ENCODE measurements around the gene CNP. TPM values are rescaled to one million over a fixed set of nuclear protein-coding genes. Genes with fewer than 3 reads are reported as not detected.
"Not testable (repeated sequence)": the region's sequence is repeated elsewhere in the genome, so short reads cannot be mapped to it uniquely, and the experiment has no call there.

CNP gene
- total RNA-seq, result 84.0 TPM
- long read RNA-seq, full-length matches to known transcripts, result 368 of 414 reads
- long read RNA-seq, partial matches to known transcripts, result 15 of 414 reads
- long read RNA-seq, other reads (novel, unspliced or antisense), result 31 of 414 reads

DNA sequence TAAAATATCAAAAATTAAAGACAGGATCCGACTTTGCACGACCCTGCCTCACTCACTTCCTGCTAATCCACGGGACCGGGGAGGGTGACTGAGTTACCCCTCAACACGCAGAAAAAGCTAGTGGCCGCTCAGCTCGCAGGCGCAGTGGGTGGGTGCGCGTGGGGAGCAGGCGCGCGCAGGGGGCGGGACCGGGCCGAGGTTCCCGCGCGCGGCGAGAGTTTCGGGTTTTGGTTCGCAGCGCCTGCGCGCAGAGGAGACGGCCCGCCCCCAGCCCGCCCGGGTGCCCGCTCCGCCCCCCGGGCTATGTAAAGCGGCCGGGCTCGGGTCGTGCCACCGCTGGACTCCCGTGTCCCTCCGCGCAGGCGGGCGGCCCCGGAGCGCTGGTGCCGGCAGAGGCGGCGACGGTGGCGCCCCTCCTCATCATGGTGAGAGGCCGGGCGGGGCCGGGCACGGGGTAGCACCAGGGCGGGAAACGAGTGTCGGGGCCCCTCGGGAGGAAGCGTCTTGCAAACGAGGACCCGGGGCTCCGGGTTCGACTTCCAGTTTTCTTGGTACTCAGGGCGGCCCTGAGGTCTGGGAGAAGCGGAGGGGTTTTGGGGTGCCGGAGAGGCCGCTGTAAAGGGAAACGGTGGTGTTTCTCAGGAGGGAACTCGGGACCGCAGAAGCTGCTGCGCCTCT lies at the start of gene CNP:
Gene CNP (plus strand): TSS at position 333 of the 678 bp plus-strand sequence. CDS start 90 bp downstream, at position 423.
- DNase-seq (ENCODE audit: low spot score), result peak; percentile 98

DNA sequence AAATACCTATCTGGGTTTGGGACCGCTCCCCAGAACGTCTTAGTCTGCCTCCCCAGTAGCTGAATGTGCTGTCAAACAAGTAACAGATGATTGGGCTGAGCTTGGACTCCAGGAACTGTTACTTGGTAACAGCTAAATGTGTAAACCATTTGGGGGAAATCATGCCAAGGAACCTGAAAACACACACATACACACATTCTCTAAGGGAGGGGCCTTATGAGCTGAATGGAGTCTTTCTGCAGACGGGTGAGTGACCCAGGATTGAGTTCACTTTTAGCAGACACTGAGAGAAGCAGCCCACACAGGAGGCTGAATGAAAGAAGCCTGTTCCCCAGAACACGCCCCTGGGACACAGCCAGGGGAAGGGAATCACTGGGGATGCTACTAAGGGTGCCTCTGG lies 49.4 kb upstream of the CNP start:
- no peak for DNase-seq (ENCODE audit: low spot score)

DNA sequence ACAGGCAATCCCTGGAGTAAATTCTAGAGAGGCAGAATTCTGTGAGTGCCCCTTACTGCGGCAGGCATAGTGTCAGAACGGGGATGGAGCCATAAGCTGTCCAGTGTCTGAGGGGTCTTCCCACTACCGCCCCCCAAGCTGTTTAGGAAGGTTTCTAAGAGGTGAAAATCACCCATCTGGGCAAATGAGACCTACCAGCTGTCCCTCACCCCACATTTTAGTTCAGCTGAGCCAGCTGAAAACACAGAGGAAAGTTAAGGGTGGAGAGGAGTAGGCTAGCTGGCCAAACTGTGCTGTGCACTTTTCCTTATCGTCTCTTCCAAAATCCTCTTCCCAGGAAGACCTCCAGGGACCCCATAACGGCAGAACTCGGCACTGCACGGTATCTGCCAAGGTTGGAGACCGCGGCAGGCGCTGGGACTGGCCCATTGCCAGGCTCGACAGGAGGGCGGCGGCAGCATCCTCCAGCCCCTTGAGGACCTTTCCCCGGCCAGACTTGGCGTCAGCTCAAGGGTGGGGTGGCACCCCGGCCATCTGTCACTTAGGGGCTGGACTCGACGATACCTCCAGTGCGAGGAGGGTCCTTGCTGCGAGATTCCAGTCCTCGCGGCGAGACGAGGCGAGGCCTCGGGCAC lies 48.8 kb upstream of the CNP start:
- peak; percentile 92 for DNase-seq (ENCODE audit: low spot score)

DNA sequence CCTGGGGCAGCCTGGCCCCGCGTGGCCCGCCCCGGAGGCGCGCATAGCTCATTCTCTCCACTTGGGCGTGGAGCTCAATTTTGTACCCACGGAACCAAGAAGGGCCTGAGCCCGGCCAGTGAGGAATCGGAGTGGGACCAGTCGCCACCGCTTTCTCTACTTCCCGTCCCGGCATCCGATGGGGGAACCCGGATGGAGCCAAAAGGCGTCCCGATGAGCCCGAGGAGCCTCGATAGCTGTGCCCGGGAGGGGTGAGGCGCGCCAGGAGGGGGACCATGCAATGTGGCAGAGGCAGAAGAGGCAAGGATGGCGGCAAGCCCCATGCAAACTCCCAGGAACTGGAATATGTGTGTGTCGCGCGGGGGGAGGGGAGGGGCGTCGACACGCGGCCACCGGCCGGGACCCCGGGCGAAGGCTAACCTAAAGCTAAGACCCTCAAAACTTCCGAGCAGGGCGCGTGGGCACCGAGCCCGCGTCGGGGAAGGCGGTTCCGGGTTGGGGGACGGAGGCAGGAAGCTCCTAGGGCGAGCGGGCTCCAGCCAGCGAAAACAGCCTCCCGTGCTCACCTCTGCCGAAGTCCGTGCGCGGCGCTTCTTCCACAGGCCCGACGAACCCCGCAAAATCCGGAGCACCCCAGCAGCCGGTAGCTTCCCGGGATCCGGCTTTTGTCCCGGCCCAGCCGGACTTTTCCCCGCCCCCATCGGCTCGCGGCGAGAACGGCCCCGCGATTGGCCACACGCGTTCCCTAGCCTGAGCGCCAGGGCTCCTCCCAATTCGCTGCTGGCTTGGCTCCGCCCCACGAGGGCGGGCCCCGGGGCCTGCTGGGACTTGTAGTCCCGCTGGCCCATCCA lies 48.1 kb upstream of the CNP start, which contains the start of gene ACLY:
Gene ACLY (minus strand): TSS at position 638 of the 851 bp plus-strand sequence. CDS start 5,078 bp downstream, outside the sequence.
- peak; percentile 99 for DNase-seq (ENCODE audit: low spot score)

DNA sequence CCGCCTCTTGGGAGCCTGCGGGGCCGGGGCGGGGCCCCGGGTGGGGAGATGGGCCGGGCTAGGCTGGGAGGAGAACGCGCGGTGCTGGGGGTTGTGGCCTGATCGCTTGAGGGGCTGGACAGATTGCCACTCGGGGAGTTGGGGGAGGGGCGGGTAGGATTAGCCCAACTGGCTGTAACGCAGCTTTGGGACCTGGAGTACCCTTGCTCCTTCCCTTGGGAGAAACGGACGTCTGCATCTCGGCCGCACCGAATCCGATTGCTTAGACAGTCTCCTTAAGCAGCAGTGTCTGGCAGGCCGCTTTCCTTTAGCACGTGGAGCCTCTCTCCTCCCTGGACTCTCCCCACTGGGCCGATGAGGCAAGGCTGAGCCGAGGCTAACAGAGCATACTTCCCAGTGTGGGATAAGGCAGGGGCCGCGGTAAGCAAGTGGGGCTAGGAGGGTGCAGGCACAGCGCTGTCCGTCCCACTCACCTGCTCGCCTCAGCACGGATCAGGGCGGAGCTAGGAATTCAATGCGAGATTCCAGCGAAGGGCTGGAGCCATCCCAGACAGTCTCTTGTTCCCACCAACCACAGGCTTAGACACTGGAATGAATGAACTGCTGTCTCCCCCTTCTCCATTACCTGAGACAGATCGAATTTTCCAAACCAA lies 47.3 kb upstream of the CNP start:
- DNase-seq (ENCODE audit: low spot score), result no peak

DNA sequence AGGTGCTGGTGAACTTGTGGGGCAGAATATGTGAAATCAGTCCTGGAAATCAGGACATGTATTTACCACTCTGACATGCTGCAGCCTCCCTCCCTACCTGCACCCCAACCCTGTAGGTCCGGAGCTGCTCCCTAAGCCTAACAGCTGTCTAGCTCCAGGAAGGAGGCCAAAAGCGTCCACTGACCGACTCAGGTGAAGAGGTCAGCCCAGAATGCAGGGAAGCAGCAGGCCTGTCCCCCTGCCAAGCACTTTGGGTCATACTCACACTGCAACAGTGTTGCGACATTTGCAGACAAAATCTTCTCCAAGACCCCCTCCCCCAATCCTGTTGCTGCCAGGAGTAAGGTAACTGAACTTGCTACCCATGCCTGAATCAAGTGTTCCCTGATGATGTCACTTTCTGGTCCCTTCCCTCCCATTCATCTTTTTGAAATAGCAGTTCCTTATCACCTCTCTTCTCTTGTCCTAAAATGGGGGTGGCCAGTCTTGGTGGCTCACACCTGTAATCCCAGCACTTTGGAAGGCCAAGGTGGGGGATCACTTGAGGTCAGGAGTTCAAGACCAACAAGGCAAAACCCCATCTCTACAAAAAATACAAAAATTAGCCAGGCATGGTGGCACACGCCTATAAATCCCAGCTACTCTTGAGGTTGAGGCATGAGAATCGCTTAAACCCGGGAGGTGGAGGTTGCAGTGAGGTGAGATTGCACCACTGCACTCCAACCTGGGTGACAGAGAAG lies 46.6 kb upstream of the CNP start:
- no peak for DNase-seq (ENCODE audit: low spot score)

DNA sequence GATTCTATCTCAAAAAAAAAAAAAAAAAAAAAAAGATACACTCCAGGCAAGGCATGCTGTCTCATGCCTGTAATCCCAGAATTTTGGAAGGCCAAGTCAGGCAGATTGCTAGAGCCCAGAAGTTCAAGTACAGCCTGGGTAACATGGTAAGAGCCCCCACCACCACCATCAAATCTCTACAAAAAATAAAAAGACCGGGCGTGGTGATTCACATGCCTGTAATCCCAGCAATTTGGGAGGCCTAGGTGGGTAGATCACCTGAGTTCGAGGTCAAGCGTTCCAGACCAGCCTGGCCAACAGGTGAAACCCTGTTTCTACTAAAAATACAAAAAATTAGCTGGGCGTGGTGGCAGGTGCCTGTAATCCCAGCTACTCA lies 46.0 kb upstream of the CNP start:
- DNase-seq (ENCODE audit: low spot score), result no peak

DNA sequence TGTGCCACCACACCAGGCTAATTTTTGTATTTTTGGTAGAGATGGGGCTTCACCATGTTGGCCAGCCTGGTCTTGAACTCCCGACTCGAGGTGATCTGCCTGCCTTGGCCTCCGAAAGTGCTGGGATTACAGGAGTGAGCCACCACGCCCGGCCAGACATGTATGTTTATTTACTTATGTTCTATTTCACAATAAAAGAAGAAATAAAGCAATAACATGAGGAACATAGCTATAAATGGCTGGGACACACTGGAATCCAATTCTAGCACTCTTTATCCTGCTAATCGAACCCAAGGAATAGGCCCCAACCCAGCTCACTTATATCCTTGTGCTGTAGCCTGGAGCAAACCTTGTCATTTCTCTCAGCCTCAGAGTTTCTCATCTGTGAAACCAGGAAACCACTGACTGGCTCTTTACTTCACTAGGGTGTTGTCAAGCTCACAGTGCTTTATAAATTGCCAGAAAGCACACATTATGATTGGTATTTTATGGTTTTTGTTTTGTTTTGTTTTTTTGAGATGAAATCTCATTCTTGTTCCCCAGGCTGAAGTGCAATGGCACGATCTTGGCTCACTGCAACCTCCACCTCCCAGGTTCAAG lies 40.5 kb upstream of the CNP start:
- no peak for DNase-seq (ENCODE audit: low spot score)

DNA sequence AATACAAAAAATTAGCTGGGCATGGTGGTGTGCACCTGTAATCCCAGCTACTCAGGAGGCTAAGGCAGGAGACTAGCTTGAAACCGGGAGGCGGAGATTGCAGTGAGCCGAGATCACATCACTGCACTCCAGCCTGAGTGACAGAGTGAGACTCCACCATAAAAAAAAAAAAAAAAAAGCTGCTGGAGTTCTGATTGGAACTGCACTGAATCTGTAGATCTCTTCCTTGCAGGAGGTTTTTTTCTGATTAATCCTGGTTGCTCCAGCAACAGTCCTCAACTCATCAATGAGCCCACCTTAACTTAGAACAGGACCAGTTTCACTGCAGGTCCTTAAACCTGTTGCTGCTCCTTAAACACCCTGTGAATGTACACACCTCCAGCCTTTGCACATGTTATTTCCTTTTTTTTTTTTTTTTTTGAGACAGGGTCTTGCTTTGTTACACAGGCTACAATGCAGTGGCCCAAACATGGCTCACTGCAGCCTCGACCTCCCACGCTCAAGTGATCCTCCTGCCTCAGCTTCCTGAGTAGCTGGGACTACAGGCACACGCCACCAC lies 37.8 kb upstream of the CNP start:
- no peak for DNase-seq (ENCODE audit: low spot score)

DNA sequence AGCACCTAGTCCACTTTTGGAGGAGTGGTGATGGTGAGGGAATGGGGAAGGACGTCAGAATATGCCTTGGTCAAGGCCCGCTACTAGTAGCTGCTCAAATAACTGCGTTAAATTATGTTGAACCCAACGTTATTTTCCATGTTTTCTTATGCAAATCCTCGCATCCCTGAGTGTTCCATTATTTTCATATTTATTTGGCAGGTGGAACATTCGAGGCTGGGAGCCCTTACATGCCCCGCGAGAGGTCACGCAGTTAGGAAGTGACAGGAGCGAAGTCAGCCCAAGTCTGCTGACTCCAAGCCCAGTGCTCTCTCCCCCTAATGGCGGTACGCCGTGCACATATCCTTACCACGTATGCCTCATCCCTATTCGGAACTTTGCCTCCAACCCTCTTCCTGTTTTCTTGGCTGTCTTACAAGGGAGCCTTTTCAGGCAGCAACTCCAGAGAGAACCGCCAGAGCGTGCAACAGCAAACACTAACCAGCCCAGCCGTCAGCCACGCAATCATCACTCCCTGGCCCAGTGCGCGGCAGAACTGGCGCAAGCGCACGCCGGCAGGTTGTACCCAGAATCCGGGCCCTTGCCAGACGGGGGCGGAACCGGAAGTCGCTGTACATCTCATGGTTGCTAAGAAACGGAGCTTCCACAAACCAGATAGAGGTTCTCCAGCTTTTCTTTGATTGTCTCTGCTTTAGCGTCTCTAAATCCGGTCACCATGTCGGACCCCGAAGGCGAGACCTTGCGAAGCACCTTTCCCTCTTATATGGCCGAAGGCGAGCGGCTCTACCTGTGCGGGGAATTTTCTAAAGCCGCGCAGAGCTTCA lies 36.4 kb upstream of the CNP start, which contains the start of gene ODAD4:
Gene ODAD4 (plus strand): TSS at position 609 of the 824 bp plus-strand sequence. CDS start 107 bp downstream, at position 716.
- DNase-seq (ENCODE audit: low spot score), result peak; percentile 98

DNA sequence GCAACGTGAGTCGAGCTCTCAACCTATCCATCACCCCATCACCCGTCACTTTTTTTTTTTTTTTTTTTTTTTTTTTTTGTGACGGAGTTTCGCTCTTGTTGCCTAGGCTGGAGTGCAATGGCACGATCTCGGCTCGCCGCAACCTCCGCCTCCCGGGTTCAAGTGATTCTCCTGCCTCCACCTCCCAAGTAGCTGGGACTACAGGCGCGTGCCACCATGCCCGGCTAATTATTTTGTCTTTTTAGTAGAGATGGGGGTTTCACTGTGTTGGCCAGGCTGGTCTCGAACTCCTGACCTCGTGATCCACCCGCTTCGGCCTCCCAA lies 35.8 kb upstream of the CNP start:
- not testable (repeated sequence) for DNase-seq (ENCODE audit: low spot score)

DNA sequence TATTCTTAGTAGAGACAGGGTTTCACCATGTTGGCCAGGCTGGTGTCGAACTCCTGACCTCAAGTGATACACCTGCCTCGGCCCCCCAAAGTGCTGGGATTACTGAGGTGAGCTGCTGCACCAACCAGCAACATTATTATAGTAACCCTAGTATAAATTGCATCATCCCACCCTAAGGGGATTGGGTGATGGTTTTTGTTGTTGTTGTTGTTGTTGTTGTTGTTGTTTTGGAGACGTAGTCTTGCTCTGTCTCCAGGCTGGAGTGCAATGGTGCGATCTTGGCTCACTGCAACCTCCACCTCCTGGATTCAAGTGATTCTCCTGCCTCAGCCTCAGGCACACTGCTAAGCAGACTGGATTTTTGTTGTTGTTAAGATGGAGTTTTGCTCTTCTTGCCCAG lies 34.9 kb upstream of the CNP start:
- not testable (repeated sequence) for DNase-seq (ENCODE audit: low spot score)

DNA sequence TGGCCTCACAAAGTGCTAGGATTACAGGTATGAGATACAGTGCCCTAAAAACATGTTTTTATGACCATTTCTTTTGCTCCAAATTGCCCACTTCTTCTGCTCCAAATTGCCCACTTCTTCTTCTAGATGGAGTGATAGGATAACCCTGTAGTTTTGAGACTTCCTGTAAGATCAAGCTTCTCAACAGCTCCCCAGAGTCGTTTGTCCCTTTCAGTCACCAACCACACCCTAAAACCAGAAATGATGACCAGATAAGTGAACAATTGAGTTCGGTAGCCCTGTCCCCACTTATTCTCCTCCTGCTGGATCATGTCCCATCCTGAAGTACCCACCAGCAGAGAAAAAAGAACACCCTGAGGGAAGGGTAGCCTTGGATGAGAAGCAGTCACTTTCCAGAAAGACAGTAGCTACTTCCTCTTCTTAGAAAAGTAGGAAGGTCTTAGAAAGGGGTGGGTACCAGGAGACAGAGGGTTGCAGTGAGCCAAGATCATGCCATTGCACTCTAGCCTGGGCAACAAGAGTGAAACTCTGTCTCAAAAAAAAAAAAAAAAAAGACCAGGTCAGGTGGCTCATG lies 33.7 kb upstream of the CNP start:
- no peak for DNase-seq (ENCODE audit: low spot score)

DNA sequence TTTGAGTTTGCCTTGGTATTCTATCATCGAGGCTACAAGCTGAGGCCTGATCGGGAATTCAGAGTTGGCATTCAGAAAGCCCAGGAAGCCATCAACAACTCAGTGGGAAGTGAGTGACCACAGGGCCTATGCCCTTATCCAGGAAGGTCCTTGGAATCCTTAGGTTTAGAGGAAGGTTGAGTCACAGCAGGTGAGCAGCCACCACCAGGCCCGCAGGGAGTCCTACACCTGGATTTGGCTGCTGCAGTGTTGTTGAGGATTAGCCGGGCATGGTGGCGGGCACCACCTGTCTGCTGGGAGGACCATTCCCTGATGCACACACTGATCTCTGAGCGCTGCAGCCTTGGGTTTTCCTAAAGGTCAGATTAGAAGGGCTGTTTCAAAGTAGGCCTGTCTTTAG lies 31.0 kb upstream of the CNP start:
- DNase-seq (ENCODE audit: low spot score), result no peak

DNA sequence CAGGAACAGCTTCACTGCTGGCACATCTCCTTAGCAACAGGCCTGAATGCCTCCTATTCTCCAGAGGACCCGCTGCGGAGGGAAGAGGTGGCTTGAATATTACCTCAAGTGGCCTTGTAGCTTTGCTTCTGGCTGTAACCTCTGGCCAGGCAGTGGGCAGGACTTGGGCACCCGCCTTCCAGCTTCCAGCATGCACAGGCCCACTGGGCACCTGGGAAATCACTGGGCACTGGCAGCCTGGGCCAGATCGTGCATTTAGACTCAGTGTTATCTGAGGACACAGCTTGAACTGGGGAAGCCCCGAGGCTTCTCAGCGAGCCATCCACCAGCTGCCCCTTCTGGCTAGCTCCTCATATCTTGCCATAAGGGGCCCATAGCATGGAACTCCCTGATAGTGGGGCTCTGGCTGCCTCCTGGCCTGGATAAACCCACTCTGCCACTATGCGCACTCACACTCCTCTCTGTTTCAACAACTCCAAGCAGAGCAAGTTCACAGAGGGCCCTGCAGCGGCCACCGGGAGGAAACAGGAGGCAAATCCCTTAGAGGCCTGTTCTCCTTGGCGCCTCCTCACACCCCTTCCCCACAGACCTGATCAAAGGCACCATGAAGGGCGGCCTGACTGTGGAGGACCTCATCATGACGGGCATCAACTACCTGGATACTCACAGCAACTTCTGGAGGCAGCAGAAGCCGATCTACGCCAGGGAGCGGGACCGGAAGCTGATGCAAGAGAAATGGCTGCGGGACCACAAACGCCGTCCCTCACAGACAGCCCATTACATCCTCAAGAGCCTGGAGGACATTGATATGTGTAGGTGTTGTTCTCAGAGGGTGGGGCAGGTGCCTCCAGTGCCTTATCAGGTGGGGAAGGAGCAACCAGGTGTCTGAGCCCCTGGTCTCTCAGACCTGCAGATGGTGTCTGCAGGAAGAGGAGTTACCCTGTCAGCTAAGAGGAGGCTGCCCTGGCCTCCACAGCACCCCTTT lies 28.3 kb upstream of the CNP start:
- DNase-seq (ENCODE audit: low spot score), result no peak

DNA sequence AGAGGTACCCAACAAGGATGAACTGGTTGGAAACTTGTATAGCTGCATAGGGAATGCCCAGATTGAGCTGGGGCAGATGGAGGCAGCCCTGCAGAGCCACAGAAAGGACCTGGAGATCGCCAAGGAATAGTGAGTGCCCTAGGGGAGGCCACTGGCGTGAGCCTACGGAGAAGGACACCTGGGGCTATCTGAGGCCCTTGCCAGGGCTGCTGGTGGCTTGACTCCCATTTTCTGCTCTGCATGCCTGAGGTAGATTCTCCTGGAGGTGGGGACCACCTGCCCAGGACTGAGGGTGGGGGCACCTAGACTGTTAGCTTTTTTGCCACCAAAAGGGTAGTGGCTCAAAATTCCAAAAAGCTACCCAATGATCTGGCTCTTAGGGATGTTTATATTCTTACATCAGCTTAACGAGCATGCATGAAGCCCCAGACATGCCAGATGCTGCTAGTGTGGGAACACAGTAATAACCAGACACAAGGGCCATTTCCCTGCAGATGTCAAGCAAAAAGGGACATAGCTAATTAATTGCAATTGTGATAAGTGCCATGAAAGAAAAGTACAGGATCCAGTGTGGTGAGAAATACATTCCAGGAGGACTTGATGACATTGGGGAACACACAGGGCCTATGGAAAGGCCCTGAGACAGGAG lies 27.4 kb upstream of the CNP start:
- DNase-seq (ENCODE audit: low spot score), result no peak

DNA sequence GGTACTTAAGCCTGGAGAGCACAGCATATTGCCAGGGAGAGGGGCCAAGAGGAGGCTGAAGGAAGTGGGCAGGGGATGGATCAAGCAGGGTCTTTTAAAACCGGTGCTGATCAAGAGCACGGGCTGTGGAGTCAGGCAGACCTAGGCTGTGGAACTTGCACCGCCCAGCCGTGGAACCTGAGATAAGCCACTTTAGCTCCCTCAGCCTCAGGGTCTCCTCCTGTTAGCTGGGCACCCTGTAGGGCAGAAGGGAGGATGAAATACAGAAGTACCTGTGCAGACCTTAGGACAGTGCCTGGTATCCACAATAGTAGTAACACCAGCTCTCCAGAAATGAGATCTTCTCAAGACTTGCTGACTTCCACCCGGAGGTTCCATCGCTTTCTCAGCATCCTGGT lies 26.9 kb upstream of the CNP start:
- DNase-seq (ENCODE audit: low spot score), result no peak
